IMR-90 (cell line): Measurements from ENCODE around the gene ATXN3L. TPM values are rescaled to one million over a fixed set of nuclear protein-coding genes. Genes with fewer than 3 reads are reported as not detected.
A peak's percentile ranks its signal among the peaks of the same experiment; 100 is the strongest.

ENCODE experiments used
- ATAC-seq: fragments of 200-7000 bp; cut with Tn5 transposase; 2 replicates; pipeline ENCODE4 v1.9.1; 2020; ENCODE audit warnings: low read depth, mild to moderate bottlenecking, moderate library complexity
- BruUV-seq: library from RNA; stranded (reverse); fragments of 400-500 nt; replicated peaks from 2 replicates; lab custom pipeline; 2021; lab: Mats Ljungman, UMichigan
- CTCF ChIA-PET: fragments of 300-600 bp; formaldehyde crosslinking; extraction: SDS; loops from one replicate; lab custom pipeline; 2021; ENCODE audit warnings: antibody characterized with exemption; lab: Yijun Ruan, JAX
- POLR2A ChIA-PET: fragments of 300-600 bp; sonication (Branson Sonifier 250); formaldehyde crosslinking; loops from one replicate; lab custom pipeline; 2022; ENCODE audit warnings: antibody characterized with exemption; ENCODE audit not compliant: unreplicated experiment; lab: Charles Lee
- DNase-seq: peaks from one replicate; pipeline ENCODE4 v3.0.0; 2013
- H2AFZ ChIP-seq: replicated peaks from 2 replicates; pipeline ENCODE3; 2013; ENCODE audit warnings: low read length, mild to moderate bottlenecking; ENCODE audit not compliant: poor library complexity
- H2AK5ac ChIP-seq: 2 replicates; pipeline ENCODE4 v1.6.1; 2013; ENCODE audit warnings: low read depth, low read length, inconsistent platforms
- H2AK9ac ChIP-seq: replicated peaks from 2 replicates; pipeline ENCODE3; 2013; ENCODE audit warnings: mild to moderate bottlenecking, low read depth, low read length, moderate library complexity; ENCODE audit not compliant: poor library complexity
- H2BK120ac ChIP-seq: 2 replicates; pipeline ENCODE4 v1.6.1; 2013; ENCODE audit warnings: low read depth, low read length, inconsistent platforms
- H2BK15ac ChIP-seq: 3 replicates; pipeline ENCODE4 v1.6.1; 2013; ENCODE audit warnings: low read depth, low read length, inconsistent platforms
- H2BK20ac ChIP-seq: 2 replicates; pipeline ENCODE4 v1.6.1; 2013; ENCODE audit warnings: low read depth, mild to moderate bottlenecking, inconsistent platforms, low read length, moderate library complexity
- H2BK5ac ChIP-seq: 2 replicates; pipeline ENCODE4 v1.6.1; 2013; ENCODE audit warnings: mild to moderate bottlenecking, low read depth, low read length, inconsistent platforms; ENCODE audit not compliant: poor library complexity, severe bottlenecking
- H3K14ac ChIP-seq: replicated peaks from 2 replicates; pipeline ENCODE4 v1.6.1; 2013; ENCODE audit warnings: low read depth, low read length, inconsistent platforms
- H3K18ac ChIP-seq: 2 replicates; pipeline ENCODE4 v1.6.1; 2013; ENCODE audit warnings: low read depth, low read length, control low read depth
- H3K23ac ChIP-seq: 2 replicates; pipeline ENCODE4 v1.6.1; 2013; ENCODE audit warnings: low read depth, low read length, inconsistent platforms
- H3K27ac ChIP-seq: 2 replicates; pipeline ENCODE4 v1.5.1; 2013; ENCODE audit warnings: mild to moderate bottlenecking, control low read depth, low read length; ENCODE audit not compliant: insufficient read depth
- H3K27me3 ChIP-seq: 2 replicates; pipeline ENCODE4 v1.6.1; 2013; ENCODE audit warnings: low read length; ENCODE audit not compliant: control insufficient read depth, insufficient read depth
- H3K36me3 ChIP-seq: 2 replicates; pipeline ENCODE4 v1.6.1; 2013; ENCODE audit warnings: low read length, mixed read lengths; ENCODE audit not compliant: control insufficient read depth, insufficient read depth
- H3K4ac ChIP-seq: 2 replicates; pipeline ENCODE4 v1.6.1; 2013; ENCODE audit warnings: low read depth, low read length, inconsistent platforms
- H3K4me1 ChIP-seq: 2 replicates; pipeline ENCODE4 v1.6.1; 2013; ENCODE audit warnings: low read length, mixed read lengths; ENCODE audit not compliant: control insufficient read depth, insufficient read depth
- H3K4me2 ChIP-seq: 2 replicates; pipeline ENCODE4 v1.6.1; 2013; ENCODE audit warnings: low read depth, mild to moderate bottlenecking, control low read depth, low read length, moderate library complexity
- H3K4me3 ChIP-seq: 2 replicates; pipeline ENCODE4 v1.5.1; 2013; ENCODE audit warnings: low read depth, mild to moderate bottlenecking, control low read depth, low read length, moderate library complexity; ENCODE audit not compliant: insufficient read depth
- H3K56ac ChIP-seq: 2 replicates; pipeline ENCODE4 v1.6.1; 2013; ENCODE audit warnings: low read length, inconsistent platforms; ENCODE audit not compliant: insufficient read depth; ENCODE audit errors: extremely low read depth
- H3K79me1 ChIP-seq, 2 experiments: 2 replicates each; pipeline ENCODE4 v1.6.1; 2013; ENCODE audit warnings: low read length in 2 of 2, inconsistent platforms in 1 of 2, low read depth in 1 of 2
- H3K9ac ChIP-seq: 2 replicates; pipeline ENCODE4 v1.6.1; 2013; ENCODE audit warnings: low read depth, low read length, control low read depth
- H3K9me1 ChIP-seq: 2 replicates; pipeline ENCODE4 v1.6.1; 2013; ENCODE audit warnings: low read length, inconsistent platforms; ENCODE audit not compliant: insufficient read depth
- H3K9me3 ChIP-seq: 2 replicates; pipeline ENCODE4 v1.6.1; 2013; ENCODE audit warnings: low read length; ENCODE audit not compliant: control insufficient read depth, insufficient read depth
- H4K20me1 ChIP-seq: 2 replicates; pipeline ENCODE4 v1.6.1; 2013; ENCODE audit warnings: low read length, inconsistent platforms; ENCODE audit not compliant: insufficient read depth
- H4K5ac ChIP-seq: 2 replicates; pipeline ENCODE4 v1.6.1; 2013; ENCODE audit warnings: mild to moderate bottlenecking, low read depth, low read length, control low read depth
- H4K8ac ChIP-seq, 2 experiments: 2 replicates each; pipeline ENCODE4 v1.6.1; 2013; ENCODE audit warnings: low read depth in 2 of 2, low read length in 2 of 2, control low read depth in 1 of 2, inconsistent platforms in 1 of 2
- H4K91ac ChIP-seq: 2 replicates; pipeline ENCODE4 v1.6.1; 2013; ENCODE audit warnings: low read depth, low read length, inconsistent platforms; ENCODE audit not compliant: insufficient read depth
- CEBPB ChIP-seq: IDR thresholded peaks from 2 replicates; pipeline ENCODE4 v1.6.1; 2012; ENCODE audit warnings: low read depth, low read length, improper control_type of control experiment
- CHD1 ChIP-seq: IDR thresholded peaks from 2 replicates; pipeline ENCODE4 v1.6.1; 2012; ENCODE audit warnings: low read depth, low read length, improper control_type of control experiment
- ELK1 ChIP-seq: fragments of 150-350 bp; IDR thresholded peaks from 2 replicates; pipeline ENCODE4 v1.6.1; 2016; ENCODE audit warnings: low read depth, mild to moderate bottlenecking, low read length, moderate library complexity, borderline replicate concordance
- MAFK ChIP-seq: IDR thresholded peaks from 2 replicates; pipeline ENCODE4 v1.6.1; 2012; ENCODE audit warnings: low read depth, low read length, improper control_type of control experiment
- MXI1 ChIP-seq: IDR thresholded peaks from 2 replicates; pipeline ENCODE4 v1.6.1; 2012; ENCODE audit warnings: low read depth, mild to moderate bottlenecking, low read length, moderate library complexity, borderline replicate concordance
- POLR2A ChIP-seq: IDR thresholded peaks from 2 replicates; pipeline ENCODE4 v1.6.1; 2012; ENCODE audit warnings: mild to moderate bottlenecking, low read depth, low read length
- RAD21 ChIP-seq: IDR thresholded peaks from 2 replicates; pipeline ENCODE4 v1.6.1; 2012; ENCODE audit warnings: low read length, improper control_type of control experiment
- RCOR1 ChIP-seq: IDR thresholded peaks from 2 replicates; pipeline ENCODE4 v1.6.1; 2012; ENCODE audit warnings: mild to moderate bottlenecking, low read length, improper control_type of control experiment; ENCODE audit not compliant: insufficient replicate concordance
- USF2 ChIP-seq: fragments of 150-350 bp; IDR thresholded peaks from 2 replicates; pipeline ENCODE4 v1.6.1; 2017; ENCODE audit warnings: mild to moderate bottlenecking, antibody characterized with exemption, low read length, low read depth
- WGBS, 2 experiments: methylation state at CpG; one replicate each; pipeline versions ENCODE4 v1.1.5 to v1.1.7; 2013; ENCODE audit warnings: missing lambda C conversion rate in 2 of 2; ENCODE audit not compliant: insufficient read length in 1 of 2; ENCODE audit errors: extremely low coverage in 2 of 2; 5-methylcytosine and 5-hydroxymethylcytosine counted together
- dilution Hi-C: fragments of 300-500 bp; cut with HindIII; formaldehyde crosslinking; loops from one replicate; pipeline ENCODE4 v1.14.3; 2018; ENCODE audit warnings: low sequenced_read_pairs; ENCODE audit not compliant: unreplicated experiment
- in situ Hi-C: fragments of 300-500 bp; cut with MboI; formaldehyde crosslinking; loops from 3 replicates; pipeline ENCODE4 v1.14.3; 2019; ENCODE audit warnings: low sequenced_read_pairs, inconsistent platforms, mixed read lengths
- intact Hi-C: fragments of 100-400 bp; cut with micrococcal nuclease; formaldehyde crosslinking; loops from 2 replicates; pipeline ENCODE4 v1.10.0; 2022
- polyA plus RNA-seq, 3 experiments: library from polyadenylated mRNA; depleted of rRNA; stranded (reverse); fragments of >200 nt; gene quantifications; 2 replicates each; pipeline ENCODE4 v1.2.3, GENCODE V29; 2012; ENCODE audit warnings: low replicate concordance in 1 of 3
- total RNA-seq: library from RNA; depleted of rRNA; stranded (reverse); fragments of >200 nt; gene quantifications from 2 replicates; pipeline ENCODE4 v1.2.3, GENCODE V29; 2012

The ATXN3L gene
- total and polyA plus RNA-seq, 2 of the 4 experiments (the other 2 are of a cell fraction), result not detected

- H3K23ac ChIP-seq, result peak overlapping the region; percentile 11; the same call in 1 of the 2 replicates
- intact Hi-C loops, result loop anchor here (5.0 kb wide), 1 partner anchor 144 kb away; no protein-coding TSS in a partner anchor
- peak overlapping the region; percentile 26 for H2AFZ ChIP-seq
- ATAC-seq (no peak), DNase-seq (no peak)
- H4K5ac ChIP-seq, result peak overlapping the region; percentile 62
- peak overlapping the region; percentile 65 for H3K18ac ChIP-seq
- TF ChIP-seq RCOR1 (no peak), POLR2A (no peak), MAFK (no peak), CEBPB (no peak), ELK1 (no peak), MXI1 (no peak), RAD21 (no peak), CHD1 (no peak), USF2 (no peak)
- no peak overlapping the region for H3K56ac ChIP-seq
- in situ Hi-C loops, result no loop called here
- H3K14ac ChIP-seq, result peak overlapping the region; percentile 55
- peak overlapping the region in 1 of 2 experiments; percentile 63; a peak in 2 of 4 replicates for H4K8ac ChIP-seq
- no peaks in the 10 kb centered on the region for H4K20me1 ChIP-seq
- H2AK9ac ChIP-seq, result no peak overlapping the region
- H3K36me3 ChIP-seq, result no peaks in the 10 kb centered on the region
- H2BK120ac ChIP-seq, result peak overlapping the region; percentile 75; the same call in 1 of the 2 replicates
- H3K9me1 ChIP-seq, result no peaks in the 10 kb centered on the region
- BruUV-seq, result no TSS peak
- no peak overlapping the region for H3K4me2 ChIP-seq
- POLR2A ChIA-PET, result no interaction called here
- H4K91ac ChIP-seq, result peak overlapping the region; percentile 23; the same call in 1 of the 2 replicates
- H2AK5ac ChIP-seq, result no peak overlapping the region; the same call in 1 of the 2 replicates
- no peaks in the 10 kb centered on the region for H3K27me3 ChIP-seq
- H3K9ac ChIP-seq, result no peak overlapping the region
- H2BK15ac ChIP-seq, result peak overlapping the region; percentile 76; the same call in 1 of the 3 replicates
- H2BK20ac ChIP-seq, result peak overlapping the region; percentile 51; the same call in 1 of the 2 replicates
- WGBS, 2 experiments, result no CpG with 5 or more reads among the region's 2 CpGs
- peaks cover 10% of the 10 kb centered on the region; the same call in 1 of the 2 replicates for H3K4me1 ChIP-seq
- no peaks in the 10 kb centered on the region; the same call in 1 of the 2 replicates for H3K9me3 ChIP-seq
- peak overlapping the region; percentile 58; the same call in 1 of the 2 replicates for H3K4ac ChIP-seq
- no peak overlapping the region for H3K4me3 ChIP-seq
- H2BK5ac ChIP-seq, result peak overlapping the region; percentile 73
- peak overlapping the region; percentile 25; the same call in 1 of the 2 replicates for H3K27ac ChIP-seq
- dilution Hi-C loops, result no loop called here
- CTCF ChIA-PET, result no interaction called here
- no peaks in the 10 kb centered on the region for H3K79me1 ChIP-seq
Measured at GRCh38 chrX:13283512-13283911, 36.3 kb downstream of the ATXN3L start.
